Measurements from ENCODE around the gene MYOM3. TPM values are rescaled to one million over a fixed set of nuclear protein-coding genes. Genes with fewer than 3 reads are reported as not detected.

MYOM3 gene
- total and polyA plus RNA-seq, 4 experiments from 2014 or later: not detected

- Histone ChIP-seq H3K27me3 (ENCODE audit: insufficient read depth, low read length) (no peaks in the 10 kb centered on the region), H3K4me1 (ENCODE audit: insufficient read depth, low read length) (no peaks in the 10 kb centered on the region), H3K36me3 (ENCODE audit: insufficient read depth, low read length) (no peaks in the 10 kb centered on the region), H3K4me3 (ENCODE audit: low read length in 2 of 2) (no peak overlapping the region), H3K27ac (ENCODE audit: low read depth, low read length) (no peak overlapping the region), H3K9me3 (ENCODE audit: control insufficient read depth in 1 of 2, low read length in 2 of 2) (no peaks in the 10 kb centered on the region)
- POLR2A ChIA-PET (ENCODE audit: partially characterized antibody): no interaction called here
- intact Hi-C loops (cut with micrococcal nuclease): no loop called here
- CTCF ChIA-PET (ENCODE audit: partially characterized antibody): no interaction called here
- H3K27me3 Mint-ChIP-seq: peaks cover 12 to 17% of the 10 kb centered on the region in 2 donors
- H3K27ac Mint-ChIP-seq: no peak overlapping the region
- no peak overlapping the region for H3K4me3 Mint-ChIP-seq
- no peaks in the 10 kb centered on the region for H3K36me3 Mint-ChIP-seq
- peaks cover 0 to 2% (median 0%) of the 10 kb centered on the region in 8 donors for H3K9me3 Mint-ChIP-seq
- DNase-seq: no peak
- H3K4me1 Mint-ChIP-seq: no peaks in the 10 kb centered on the region
Observed at GRCh38 chr1:24120965-24121364, 9.0 kb upstream of the MYOM3 start.

GRCh38 chr1:24119859-24120756 is 8.2 kb upstream of the MYOM3 start:
- no peaks in the 10 kb centered on the region for H3K36me3 ChIP-seq (ENCODE audit: insufficient read depth, low read length)
- Mint-ChIP-seq H3K9me3 (peaks cover 0 to 2% (median 0%) of the 10 kb centered on the region in 8 donors), H3K36me3 (no peaks in the 10 kb centered on the region), H3K4me1 (no peaks in the 10 kb centered on the region), H3K4me3 (no peak overlapping the region), H3K27ac (no peak overlapping the region), H3K27me3 (peaks cover 16 to 18% of the 10 kb centered on the region in 2 donors)
- no peak for DNase-seq
- no peaks in the 10 kb centered on the region for H3K9me3 ChIP-seq (ENCODE audit: control insufficient read depth in 1 of 2, low read length in 2 of 2)
- ChIA-PET POLR2A (ENCODE audit: partially characterized antibody) (no interaction called here), CTCF (ENCODE audit: partially characterized antibody) (no interaction called here)
- no peaks in the 10 kb centered on the region for H3K27me3 ChIP-seq (ENCODE audit: insufficient read depth, low read length)
- H3K4me3 ChIP-seq (ENCODE audit: low read length in 2 of 2): no peak overlapping the region
- H3K27ac ChIP-seq (ENCODE audit: low read depth, low read length): no peak overlapping the region
- no peaks in the 10 kb centered on the region for H3K4me1 ChIP-seq (ENCODE audit: insufficient read depth, low read length)
- intact Hi-C loops (cut with micrococcal nuclease): no loop called here

- intact Hi-C loops (cut with micrococcal nuclease): no loop called here
- Histone ChIP-seq H3K4me1 (ENCODE audit: insufficient read depth, low read length) (no peaks in the 10 kb centered on the region), H3K36me3 (ENCODE audit: insufficient read depth, low read length) (no peaks in the 10 kb centered on the region), H3K27ac (ENCODE audit: low read depth, low read length) (no peak overlapping the region), H3K9me3 (ENCODE audit: control insufficient read depth in 1 of 2, low read length in 2 of 2) (no peaks in the 10 kb centered on the region), H3K4me3 (ENCODE audit: low read length in 2 of 2) (no peak overlapping the region), H3K27me3 (ENCODE audit: insufficient read depth, low read length) (no peaks in the 10 kb centered on the region)
- H3K4me3 Mint-ChIP-seq: no peak overlapping the region
- DNase-seq: no peak
- peaks cover 16 to 18% of the 10 kb centered on the region in 2 donors for H3K27me3 Mint-ChIP-seq
- no peaks in the 10 kb centered on the region for H3K4me1 Mint-ChIP-seq
- H3K9me3 Mint-ChIP-seq: peaks cover 0 to 2% (median 0%) of the 10 kb centered on the region in 8 donors
- H3K36me3 Mint-ChIP-seq: no peaks in the 10 kb centered on the region
- no peak overlapping the region for H3K27ac Mint-ChIP-seq
- POLR2A ChIA-PET (ENCODE audit: partially characterized antibody): no interaction called here
- CTCF ChIA-PET (ENCODE audit: partially characterized antibody): no interaction called here
Observed at GRCh38 chr1:24119489-24119858, 7.5 kb upstream of the MYOM3 start.

GRCh38 chr1:24118410-24119242 is 6.7 kb upstream of the MYOM3 start:
- POLR2A ChIA-PET (ENCODE audit: partially characterized antibody): no interaction called here
- Mint-ChIP-seq H3K4me3 (no peak overlapping the region), H3K36me3 (no peaks in the 10 kb centered on the region), H3K4me1 (no peaks in the 10 kb centered on the region), H3K27me3 (peaks cover 19 to 24% of the 10 kb centered on the region in 2 donors), H3K27ac (no peak overlapping the region), H3K9me3 (peaks cover 0 to 2% (median 0%) of the 10 kb centered on the region in 8 donors)
- DNase-seq: no peak
- Histone ChIP-seq H3K27ac (ENCODE audit: low read depth, low read length) (no peak overlapping the region), H3K4me1 (ENCODE audit: insufficient read depth, low read length) (no peaks in the 10 kb centered on the region), H3K36me3 (ENCODE audit: insufficient read depth, low read length) (no peaks in the 10 kb centered on the region), H3K4me3 (ENCODE audit: low read length in 2 of 2) (no peak overlapping the region), H3K9me3 (ENCODE audit: control insufficient read depth in 1 of 2, low read length in 2 of 2) (no peaks in the 10 kb centered on the region), H3K27me3 (ENCODE audit: insufficient read depth, low read length) (no peaks in the 10 kb centered on the region)
- intact Hi-C loops (cut with micrococcal nuclease): no loop called here
- CTCF ChIA-PET (ENCODE audit: partially characterized antibody): no interaction called here

- H3K27me3 ChIP-seq (ENCODE audit: insufficient read depth, low read length): no peaks in the 10 kb centered on the region
- no peak overlapping the region for H3K4me3 Mint-ChIP-seq
- intact Hi-C loops (cut with micrococcal nuclease): no loop called here
- H3K9me3 Mint-ChIP-seq: no peaks in the 10 kb centered on the region
- H3K27ac ChIP-seq (ENCODE audit: low read depth, low read length): no peak overlapping the region
- ChIA-PET CTCF (ENCODE audit: partially characterized antibody) (no interaction called here), POLR2A (ENCODE audit: partially characterized antibody) (no interaction called here)
- no peak for DNase-seq
- peaks cover 25 to 27% of the 10 kb centered on the region in 2 donors for H3K27me3 Mint-ChIP-seq
- no peaks in the 10 kb centered on the region for H3K4me1 Mint-ChIP-seq
- H3K4me1 ChIP-seq (ENCODE audit: insufficient read depth, low read length): no peaks in the 10 kb centered on the region
- no peaks in the 10 kb centered on the region for H3K36me3 Mint-ChIP-seq
- no peak overlapping the region for H3K27ac Mint-ChIP-seq
- no peaks in the 10 kb centered on the region for H3K36me3 ChIP-seq (ENCODE audit: insufficient read depth, low read length)
- no peaks in the 10 kb centered on the region for H3K9me3 ChIP-seq (ENCODE audit: control insufficient read depth in 1 of 2, low read length in 2 of 2)
- H3K4me3 ChIP-seq (ENCODE audit: low read length in 2 of 2): no peak overlapping the region
Observed at GRCh38 chr1:24117722-24118409, 5.9 kb upstream of the MYOM3 start.

GRCh38 chr1:24117132-24117531 is 5.2 kb upstream of the MYOM3 start:
- Histone ChIP-seq H3K27me3 (ENCODE audit: insufficient read depth, low read length) (no peaks in the 10 kb centered on the region), H3K27ac (ENCODE audit: low read depth, low read length) (no peak overlapping the region), H3K4me3 (ENCODE audit: low read length in 2 of 2) (no peak overlapping the region), H3K9me3 (ENCODE audit: control insufficient read depth in 1 of 2, low read length in 2 of 2) (no peaks in the 10 kb centered on the region), H3K4me1 (ENCODE audit: insufficient read depth, low read length) (peaks cover 3% of the 10 kb centered on the region), H3K36me3 (ENCODE audit: insufficient read depth, low read length) (no peaks in the 10 kb centered on the region)
- no peak for DNase-seq
- POLR2A ChIA-PET (ENCODE audit: partially characterized antibody): no interaction called here
- H3K4me3 Mint-ChIP-seq: no peak overlapping the region
- H3K36me3 Mint-ChIP-seq: no peaks in the 10 kb centered on the region
- H3K4me1 Mint-ChIP-seq: peaks cover 2 to 6% (median 4%) of the 10 kb centered on the region in 4 donors
- H3K27me3 Mint-ChIP-seq: peaks cover 27 to 28% of the 10 kb centered on the region in 2 donors
- H3K9me3 Mint-ChIP-seq: no peaks in the 10 kb centered on the region
- CTCF ChIA-PET (ENCODE audit: partially characterized antibody): no interaction called here
- H3K27ac Mint-ChIP-seq: no peak overlapping the region
- intact Hi-C loops (cut with micrococcal nuclease): no loop called here

- peaks cover 24 to 32% of the 10 kb centered on the region in 2 donors for H3K27me3 Mint-ChIP-seq
- Histone ChIP-seq H3K9me3 (ENCODE audit: control insufficient read depth in 1 of 2, low read length in 2 of 2) (no peaks in the 10 kb centered on the region), H3K27me3 (ENCODE audit: insufficient read depth, low read length) (no peaks in the 10 kb centered on the region), H3K27ac (ENCODE audit: low read depth, low read length) (no peak overlapping the region), H3K4me1 (ENCODE audit: insufficient read depth, low read length) (peaks cover 3% of the 10 kb centered on the region), H3K36me3 (ENCODE audit: insufficient read depth, low read length) (no peaks in the 10 kb centered on the region), H3K4me3 (ENCODE audit: low read length in 2 of 2) (no peak overlapping the region)
- intact Hi-C loops (cut with micrococcal nuclease): no loop called here
- H3K4me3 Mint-ChIP-seq: no peak overlapping the region
- POLR2A ChIA-PET (ENCODE audit: partially characterized antibody): no interaction called here
- DNase-seq: no peak
- peaks cover 3 to 8% (median 5%) of the 10 kb centered on the region in 4 donors for H3K4me1 Mint-ChIP-seq
- H3K9me3 Mint-ChIP-seq: no peaks in the 10 kb centered on the region
- CTCF ChIA-PET (ENCODE audit: partially characterized antibody): no interaction called here
- H3K27ac Mint-ChIP-seq: no peak overlapping the region
- H3K36me3 Mint-ChIP-seq: no peaks in the 10 kb centered on the region
Observed at GRCh38 chr1:24114753-24115152, 2.8 kb upstream of the MYOM3 start.

All from CD4-positive, alpha-beta memory T cell (primary cell).